ENCODE measurements around the gene WDR90.

WDR90 gene

GRCh38 chr16:638836-639235 is 10.3 kb upstream of the WDR90 start:
- no peak for DNase-seq (ENCODE audit: low read depth)

- no peak for DNase-seq (ENCODE audit: low read depth)
Measured at GRCh38 chr16:640614-641013, 8.6 kb upstream of the WDR90 start.

- peak; percentile 58 for DNase-seq (ENCODE audit: low read depth)
Measured at GRCh38 chr16:641326-642188, 7.6 kb upstream of the WDR90 start, which contains the start of gene MCRIP2. Gene MCRIP2 (plus strand): TSS chr16:641828. CDS start chr16:641992, 164 bp downstream.

- DNase-seq (ENCODE audit: low read depth): no peak
Measured at GRCh38 chr16:642189-643049, 6.7 kb upstream of the WDR90 start.

GRCh38 chr16:643050-643368 is 6.2 kb upstream of the WDR90 start:
- no peak for DNase-seq (ENCODE audit: low read depth)

- DNase-seq (ENCODE audit: low read depth): no peak
Measured at GRCh38 chr16:644556-644955, 4.6 kb upstream of the WDR90 start.

- no peak for DNase-seq (ENCODE audit: low read depth)
Measured at GRCh38 chr16:645852-646678, 3.1 kb upstream of the WDR90 start.

GRCh38 chr16:646679-647172 is 2.4 kb upstream of the WDR90 start:
- no peak for DNase-seq (ENCODE audit: low read depth)

GRCh38 chr16:647173-647902 is 1.8 kb upstream of the WDR90 start:
- no peak for DNase-seq (ENCODE audit: low read depth)

- no peak for DNase-seq (ENCODE audit: low read depth)
Measured at GRCh38 chr16:648071-648780, 939 bp upstream of the WDR90 start.

GRCh38 chr16:649631-650030 is 466 bp downstream of the WDR90 start:
- no peak for DNase-seq (ENCODE audit: low read depth)

- DNase-seq (ENCODE audit: low read depth): no peak
Measured at GRCh38 chr16:651844-652243, 2.7 kb downstream of the WDR90 start.

- no peak for DNase-seq (ENCODE audit: low read depth)
Measured at GRCh38 chr16:652454-653305, 3.5 kb downstream of the WDR90 start.

- no peak for DNase-seq (ENCODE audit: low read depth)
Measured at GRCh38 chr16:654034-654433, 4.9 kb downstream of the WDR90 start.

GRCh38 chr16:657487-657886 is 8.3 kb downstream of the WDR90 start:
- no peak for DNase-seq (ENCODE audit: low read depth)

- no peak for DNase-seq (ENCODE audit: low read depth)
Measured at GRCh38 chr16:658679-659571, 9.8 kb downstream of the WDR90 start.

- no peak for DNase-seq (ENCODE audit: low read depth)
Measured at GRCh38 chr16:659618-660017, 10.5 kb downstream of the WDR90 start.

GRCh38 chr16:660132-660458 is 10.9 kb downstream of the WDR90 start:
- no peak for DNase-seq (ENCODE audit: low read depth)

Measured in stimulated activated CD8-positive, alpha-beta memory T cell treated with anti-CD3 and anti-CD28 coated beads, Interleukin-12 subunit alpha, Interleukin-12 subunit beta, amount 100 ng/mL, for 4 hours (primary cell).